Ascending aorta (tissue), 2 donors: ENCODE data around the gene DNASE2B. TPM values are rescaled to one million over a fixed set of nuclear protein-coding genes. Genes with fewer than 3 reads are reported as not detected.

Source experiments
- DNase-seq, 2 donors: peaks; one replicate each; pipeline ENCODE4 v3.0.0-alpha.2; 2019; ENCODE audit warnings: low spot score in 2 of 2
- H3K27ac ChIP-seq, 2 donors: fragments of 200-600 bp; sonication (generic); one replicate each; pipeline ENCODE4 v1.5.1; 2016 to 2017; ENCODE audit warnings: mild to moderate bottlenecking in 1 of 2
- H3K27me3 ChIP-seq: fragments of 200-600 bp; sonication (generic); one replicate; pipeline ENCODE4 v1.5.1; 2017
- H3K36me3 ChIP-seq, 2 donors: fragments of 200-600 bp; sonication (generic); one replicate each; pipeline ENCODE4 v1.5.1; 2016
- H3K4me1 ChIP-seq, 2 donors: fragments of 200-600 bp; sonication (generic); one replicate each; pipeline ENCODE4 v1.5.1; 2016 to 2017; ENCODE audit warnings: mild to moderate bottlenecking in 1 of 2
- H3K4me3 ChIP-seq, 2 donors: fragments of 200-600 bp; sonication (generic); one replicate each; pipeline ENCODE4 v1.5.1; 2016 to 2017; ENCODE audit warnings: mild to moderate bottlenecking in 1 of 2
- H3K9me3 ChIP-seq, 2 donors: fragments of 200-600 bp; sonication (generic); one replicate each; pipeline ENCODE4 v1.5.1; 2016
- intact Hi-C: fragments of 100-400 bp; cut with DNase I; formaldehyde crosslinking; loops from one replicate; pipeline ENCODE4 v1.15.1; 2023
- total RNA-seq: library from RNA; depleted of rRNA; stranded (reverse); fragments of >200 nt; gene quantifications from one replicate; pipeline ENCODE4 v1.1.0, GENCODE V29; 2016
- TF ChIP-seq, protein P1 (sequence below), 3 experiments: fragments of 200-600 bp in 2 of 3; fragments of 450-650 bp in 1 of 3; sonication (generic) in 2 of 3; IDR thresholded peaks; one replicate each; pipeline ENCODE4 v1.5.1; 2016 to 2019; ENCODE audit warnings: antibody characterized with exemption in 3 of 3, mild to moderate bottlenecking in 1 of 3, moderate library complexity in 1 of 3

Gene DNASE2B
- total RNA-seq, 1 donor from 2014 or later, result not detected

DNA sequence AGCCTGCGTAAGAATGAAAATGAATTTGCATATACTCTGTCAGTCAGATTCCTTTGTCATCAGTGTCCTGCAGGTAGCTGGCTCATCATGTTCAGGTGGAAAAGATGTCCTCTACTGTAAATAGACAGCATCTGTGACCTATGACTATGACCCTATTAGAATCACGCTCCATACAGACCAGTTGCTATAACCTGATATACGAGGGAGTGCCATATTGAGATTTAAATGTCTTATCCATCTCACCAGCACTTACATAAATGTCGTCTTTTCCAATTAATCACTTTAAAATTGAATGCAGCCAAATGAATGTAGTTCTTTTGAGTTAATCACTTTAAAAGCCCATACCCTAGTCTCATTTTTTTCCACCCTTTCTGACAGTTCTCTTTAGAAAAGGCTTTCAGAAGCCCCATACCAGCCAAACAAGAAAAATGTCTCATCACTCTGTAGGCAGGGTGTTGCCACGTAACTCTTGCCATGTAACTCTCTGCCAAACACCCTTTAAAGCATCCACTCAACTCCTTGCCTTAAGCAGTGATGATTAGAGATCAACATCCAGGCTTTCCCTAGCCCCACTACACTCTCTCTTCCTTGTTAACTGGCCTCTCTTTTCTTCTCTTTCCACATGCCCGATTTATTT is 26.3 kb downstream of the DNASE2B start:
- Histone ChIP-seq H3K36me3 (no peaks in the 10 kb centered on the region), H3K27ac (no peak overlapping the region), H3K27me3 (no peaks in the 10 kb centered on the region), H3K4me1 (no peaks in the 10 kb centered on the region), H3K4me3 (no peak overlapping the region), H3K9me3 (no peaks in the 10 kb centered on the region)
- intact Hi-C loops, result no loop called here
- TF ChIP-seq, protein P1, sequence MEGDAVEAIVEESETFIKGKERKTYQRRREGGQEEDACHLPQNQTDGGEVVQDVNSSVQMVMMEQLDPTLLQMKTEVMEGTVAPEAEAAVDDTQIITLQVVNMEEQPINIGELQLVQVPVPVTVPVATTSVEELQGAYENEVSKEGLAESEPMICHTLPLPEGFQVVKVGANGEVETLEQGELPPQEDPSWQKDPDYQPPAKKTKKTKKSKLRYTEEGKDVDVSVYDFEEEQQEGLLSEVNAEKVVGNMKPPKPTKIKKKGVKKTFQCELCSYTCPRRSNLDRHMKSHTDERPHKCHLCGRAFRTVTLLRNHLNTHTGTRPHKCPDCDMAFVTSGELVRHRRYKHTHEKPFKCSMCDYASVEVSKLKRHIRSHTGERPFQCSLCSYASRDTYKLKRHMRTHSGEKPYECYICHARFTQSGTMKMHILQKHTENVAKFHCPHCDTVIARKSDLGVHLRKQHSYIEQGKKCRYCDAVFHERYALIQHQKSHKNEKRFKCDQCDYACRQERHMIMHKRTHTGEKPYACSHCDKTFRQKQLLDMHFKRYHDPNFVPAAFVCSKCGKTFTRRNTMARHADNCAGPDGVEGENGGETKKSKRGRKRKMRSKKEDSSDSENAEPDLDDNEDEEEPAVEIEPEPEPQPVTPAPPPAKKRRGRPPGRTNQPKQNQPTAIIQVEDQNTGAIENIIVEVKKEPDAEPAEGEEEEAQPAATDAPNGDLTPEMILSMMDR (IDR thresholded peaks at IDR 0.05), result no peak
- no peak for DNase-seq

DNA sequence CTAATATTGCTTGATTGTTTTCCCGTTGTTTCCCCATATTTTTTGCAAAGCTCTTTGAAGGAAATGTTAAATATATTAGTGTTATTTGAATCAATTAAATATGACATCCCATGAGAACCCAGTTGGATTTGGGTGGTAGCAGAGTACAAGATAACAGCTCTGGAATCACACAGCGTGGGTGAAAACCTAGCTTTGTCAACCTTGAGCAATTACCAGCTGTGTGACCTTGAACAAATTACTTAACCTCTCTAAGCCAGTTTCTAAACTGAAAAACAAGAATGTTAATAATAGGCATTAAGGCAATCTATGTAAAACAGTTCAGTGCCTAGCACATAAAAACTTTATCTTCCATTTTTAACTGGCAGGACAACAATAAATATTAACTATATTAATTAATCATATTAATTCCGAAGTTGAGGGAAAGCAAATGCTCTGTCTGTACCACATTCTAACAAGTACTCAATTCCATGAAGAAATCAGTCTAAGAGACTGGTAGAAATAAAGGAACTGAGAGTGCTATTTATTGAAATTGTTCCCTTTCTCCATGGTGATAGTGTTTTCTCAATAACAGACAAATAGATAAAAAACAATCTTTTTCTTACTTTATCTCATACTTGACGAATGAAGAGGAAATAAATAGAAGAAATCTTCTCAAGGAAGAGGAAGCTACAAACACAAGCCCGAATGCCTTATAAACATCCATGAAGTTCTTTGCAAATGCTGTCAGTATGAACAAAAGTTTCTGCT is 27.0 kb downstream of the DNASE2B start:
- Histone ChIP-seq H3K4me1 (no peaks in the 10 kb centered on the region), H3K4me3 (no peak overlapping the region), H3K9me3 (no peaks in the 10 kb centered on the region), H3K27me3 (no peaks in the 10 kb centered on the region), H3K27ac (no peak overlapping the region), H3K36me3 (no peaks in the 10 kb centered on the region)
- DNase-seq, result no peak
- TF ChIP-seq, protein P1 (IDR thresholded peaks at IDR 0.05), result no peak
- intact Hi-C loops, result no loop called here

DNA sequence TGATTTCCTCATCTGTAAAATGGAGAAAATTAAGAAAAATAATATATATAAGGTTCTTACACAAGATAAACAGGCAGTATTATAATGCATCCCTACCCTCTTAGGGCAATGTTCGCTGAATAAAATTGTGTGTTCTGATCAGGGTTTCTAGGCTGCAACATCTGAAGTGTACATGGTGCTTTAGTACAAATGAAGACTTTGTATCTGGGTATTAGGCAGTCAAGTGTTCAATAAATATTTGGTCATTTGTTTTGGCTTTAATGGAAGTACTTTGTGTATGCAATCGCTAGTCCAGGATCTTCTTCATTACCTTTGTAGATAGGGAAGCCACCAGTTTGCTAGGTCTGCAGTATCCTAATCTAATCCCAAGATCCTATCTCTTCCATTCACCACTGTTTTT is 28.1 kb downstream of the DNASE2B start:
- TF ChIP-seq, protein P1 (IDR thresholded peaks at IDR 0.05), result no peak
- DNase-seq, result no peak
- H3K27ac ChIP-seq, result no peak overlapping the region
- intact Hi-C loops, result no loop called here
- no peak overlapping the region for H3K4me3 ChIP-seq
- no peaks in the 10 kb centered on the region for H3K36me3 ChIP-seq
- H3K27me3 ChIP-seq, result no peaks in the 10 kb centered on the region
- no peaks in the 10 kb centered on the region for H3K9me3 ChIP-seq
- H3K4me1 ChIP-seq, result no peaks in the 10 kb centered on the region

DNA sequence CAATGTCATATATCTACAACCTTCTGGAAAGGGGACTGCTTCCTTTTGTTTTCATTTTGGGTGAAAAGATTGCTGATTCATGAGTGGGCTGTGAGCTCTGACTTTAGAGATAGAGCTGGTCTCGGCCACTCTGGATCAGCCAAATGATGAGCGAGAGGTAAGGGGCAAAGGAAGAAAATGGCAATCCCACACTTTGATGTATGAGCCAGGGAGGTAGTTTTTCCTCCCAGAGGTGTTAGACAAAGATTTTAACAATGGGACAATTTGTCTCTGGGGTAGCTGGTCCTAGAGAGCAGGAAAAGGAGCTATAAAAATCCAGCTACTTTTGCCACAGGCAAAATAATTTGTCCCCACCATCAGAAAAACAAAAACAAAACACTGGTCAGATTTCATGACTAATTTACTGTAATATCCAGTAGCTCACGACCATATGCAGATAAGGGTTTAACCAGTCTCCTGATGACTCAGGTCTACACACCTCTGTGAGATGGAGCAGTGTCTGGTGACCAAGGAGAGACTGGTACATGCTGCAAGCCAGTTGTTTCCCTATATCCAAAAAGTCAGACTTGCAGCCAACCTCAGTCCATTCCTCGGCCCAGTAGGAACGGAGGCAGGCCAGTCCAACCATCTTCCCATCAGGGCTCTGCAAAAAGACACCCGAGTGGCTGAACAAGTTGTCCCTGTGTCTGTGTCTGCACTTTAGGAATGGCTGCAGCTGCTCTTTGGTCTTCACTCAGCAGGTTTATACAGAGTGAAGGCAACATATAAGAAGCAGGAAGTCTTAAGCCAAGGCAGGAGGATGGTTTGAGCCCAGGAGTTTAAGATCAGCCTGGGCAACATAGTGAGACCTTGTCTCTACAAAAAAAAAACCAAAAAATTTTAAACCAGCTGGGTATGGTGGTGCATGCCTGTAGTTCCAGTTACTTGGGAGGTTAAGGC is 29.2 kb downstream of the DNASE2B start:
- Histone ChIP-seq H3K27me3 (no peaks in the 10 kb centered on the region), H3K27ac (no peak overlapping the region), H3K9me3 (no peaks in the 10 kb centered on the region), H3K36me3 (no peaks in the 10 kb centered on the region), H3K4me3 (no peak overlapping the region), H3K4me1 (no peaks in the 10 kb centered on the region)
- DNase-seq, result no peak
- TF ChIP-seq, protein P1 (IDR thresholded peaks at IDR 0.05), result no peak
- intact Hi-C loops, result no loop called here

DNA sequence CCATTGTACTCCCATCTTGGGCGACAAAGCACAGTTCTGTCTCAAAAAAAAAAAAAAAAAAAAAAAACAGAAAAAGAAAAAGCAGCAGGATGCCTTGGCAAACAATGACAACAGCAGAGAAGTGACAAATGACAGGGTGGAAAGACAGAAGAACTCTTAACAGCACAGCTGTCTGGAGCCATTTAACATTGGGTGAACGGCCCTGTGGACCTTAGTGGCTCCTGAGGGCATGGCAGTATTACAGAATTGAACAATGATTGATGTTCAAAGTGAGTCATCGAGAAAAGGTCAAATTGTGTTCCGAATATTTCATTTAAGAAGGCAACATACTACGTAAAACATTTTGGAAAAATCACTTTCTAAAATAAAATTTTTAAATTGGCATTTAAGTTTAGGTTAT is 30.0 kb downstream of the DNASE2B start:
- intact Hi-C loops, result no loop called here
- no peak for DNase-seq
- Histone ChIP-seq H3K27ac (no peak overlapping the region), H3K4me1 (no peaks in the 10 kb centered on the region), H3K27me3 (no peaks in the 10 kb centered on the region), H3K9me3 (no peaks in the 10 kb centered on the region), H3K36me3 (no peaks in the 10 kb centered on the region), H3K4me3 (no peak overlapping the region)
- TF ChIP-seq, protein P1 (IDR thresholded peaks at IDR 0.05), result no peak
